NCI-H1092 treated with DMSO at 0.1 percent for 48 hours (cell line): ENCODE measurements around the gene TRAPPC2B.

ENCODE experiments used
- DNase-seq: peaks from one replicate; lab custom pipeline; 2025; lab: John Stamatoyannopoulos, UW

The TRAPPC2B gene

GRCh38 chr19:57362997-57363687 lies at the start of gene TRAPPC2B, which contains the start of gene ZNF547:
Gene TRAPPC2B, plus strand, starts transcription at chr19:57363551. Its CDS starts 1,283 bp downstream, at chr19:57364834.
Gene ZNF547, plus strand, starts transcription at chr19:57363551. Its CDS starts 5,005 bp downstream, at chr19:57368556.
- DNase-seq, result peak; percentile 96

GRCh38 chr19:57314146-57314545 lies 49.2 kb upstream of the TRAPPC2B start:
- no peak for DNase-seq

- no peak for DNase-seq
Measured at GRCh38 chr19:57317503-57317902, 45.8 kb upstream of the TRAPPC2B start.

GRCh38 chr19:57319869-57320179 lies 43.5 kb upstream of the TRAPPC2B start:
- DNase-seq, result no peak

GRCh38 chr19:57320180-57321084 lies 42.9 kb upstream of the TRAPPC2B start, which contains the start of gene ZNF543:
Gene ZNF543, plus strand, starts transcription at chr19:57320472. Its CDS starts 382 bp downstream, at chr19:57320854.
- peak; percentile 75 for DNase-seq

- no peak for DNase-seq
Measured at GRCh38 chr19:57321116-57321515, 42.2 kb upstream of the TRAPPC2B start.

GRCh38 chr19:57321751-57322150 lies 41.6 kb upstream of the TRAPPC2B start:
- DNase-seq, result no peak

GRCh38 chr19:57324992-57325391 lies 38.4 kb upstream of the TRAPPC2B start:
- DNase-seq, result no peak

GRCh38 chr19:57327993-57328392 lies 35.4 kb upstream of the TRAPPC2B start:
- no peak for DNase-seq

- DNase-seq, result no peak
Measured at GRCh38 chr19:57334191-57334590, 29.2 kb upstream of the TRAPPC2B start.

- DNase-seq, result no peak
Measured at GRCh38 chr19:57338877-57339276, 24.5 kb upstream of the TRAPPC2B start.

GRCh38 chr19:57342582-57342981 lies 20.8 kb upstream of the TRAPPC2B start:
- DNase-seq, result no peak

GRCh38 chr19:57348136-57348535 lies 15.2 kb upstream of the TRAPPC2B start:
- no peak for DNase-seq

GRCh38 chr19:57350877-57351805 lies 12.2 kb upstream of the TRAPPC2B start, which contains the start of gene ZNF304:
Gene ZNF304, plus strand, starts transcription at chr19:57351271. Its CDS starts 394 bp downstream, at chr19:57351665.
- DNase-seq, result peak; percentile 83

- no peak for DNase-seq
Measured at GRCh38 chr19:57351867-57352266, 11.5 kb upstream of the TRAPPC2B start.

- no peak for DNase-seq
Measured at GRCh38 chr19:57355916-57356315, 7.4 kb upstream of the TRAPPC2B start.

GRCh38 chr19:57357406-57357805 lies 5.9 kb upstream of the TRAPPC2B start:
- no peak for DNase-seq

- DNase-seq, result no peak
Measured at GRCh38 chr19:57359300-57359699, 4.1 kb upstream of the TRAPPC2B start.

- no peak for DNase-seq
Measured at GRCh38 chr19:57362419-57362818, 932 bp upstream of the TRAPPC2B start.

GRCh38 chr19:57363688-57364181 lies 384 bp downstream of the TRAPPC2B start:
- DNase-seq, result no peak

GRCh38 chr19:57366776-57367175 lies 3.4 kb downstream of the TRAPPC2B start:
- DNase-seq, result no peak

- DNase-seq, result no peak
Measured at GRCh38 chr19:57374179-57374578, 10.8 kb downstream of the TRAPPC2B start.
